Epithelial cell of esophagus (primary cell): ENCODE data around the gene TBC1D17.

Experiments
- DNase-seq: peaks from one replicate; pipeline ENCODE4 v3.0.0; 2010; ENCODE audit warnings: low read depth
- H3K4me3 ChIP-seq: 2 replicates; pipeline ENCODE4 v1.5.1; 2011; ENCODE audit warnings: mild to moderate bottlenecking, low read length, control low read depth
- CTCF ChIP-seq: IDR thresholded peaks from 2 replicates; pipeline ENCODE4 v1.5.1; 2011; ENCODE audit warnings: low read depth, mild to moderate bottlenecking, low read length, control low read depth, inconsistent platforms; ENCODE audit not compliant: insufficient read depth; ENCODE audit errors: missing control alignments

The TBC1D17 gene

GRCh38 chr19:49861541-49862378 is 15.7 kb upstream of the TBC1D17 start:
- DNase-seq: peak; percentile 24
- H3K4me3 ChIP-seq: no peak overlapping the region
- TF ChIP-seq CTCF: no peak

- H3K4me3 ChIP-seq: no peak overlapping the region
- TF ChIP-seq CTCF: peak; percentile 20
- no peak for DNase-seq
Observed at GRCh38 chr19:49862391-49863253, 14.9 kb upstream of the TBC1D17 start.

GRCh38 chr19:49863254-49863934 is 14.1 kb upstream of the TBC1D17 start:
- no peak for DNase-seq
- no peak overlapping the region for H3K4me3 ChIP-seq
- no peak for TF ChIP-seq CTCF

GRCh38 chr19:49863935-49864320 is 13.6 kb upstream of the TBC1D17 start:
- H3K4me3 ChIP-seq: no peak overlapping the region
- TF ChIP-seq CTCF: no peak
- no peak for DNase-seq

GRCh38 chr19:49864890-49865289 is 12.6 kb upstream of the TBC1D17 start:
- DNase-seq: no peak
- no peak for TF ChIP-seq CTCF
- H3K4me3 ChIP-seq: no peak overlapping the region

- peak; percentile 91 for DNase-seq
- peak within 1 kb of the TSS; percentile 80 for H3K4me3 ChIP-seq
- TF ChIP-seq CTCF: no peak
Observed at GRCh38 chr19:49866933-49867782, 10.3 kb upstream of the TBC1D17 start, which contains the start of gene PNKP. Gene PNKP, minus strand, starts transcription at chr19:49867576. Its CDS starts 372 bp downstream, at chr19:49867204.
